ENCODE measurements around the gene PXDN.

Gene PXDN

DNA sequence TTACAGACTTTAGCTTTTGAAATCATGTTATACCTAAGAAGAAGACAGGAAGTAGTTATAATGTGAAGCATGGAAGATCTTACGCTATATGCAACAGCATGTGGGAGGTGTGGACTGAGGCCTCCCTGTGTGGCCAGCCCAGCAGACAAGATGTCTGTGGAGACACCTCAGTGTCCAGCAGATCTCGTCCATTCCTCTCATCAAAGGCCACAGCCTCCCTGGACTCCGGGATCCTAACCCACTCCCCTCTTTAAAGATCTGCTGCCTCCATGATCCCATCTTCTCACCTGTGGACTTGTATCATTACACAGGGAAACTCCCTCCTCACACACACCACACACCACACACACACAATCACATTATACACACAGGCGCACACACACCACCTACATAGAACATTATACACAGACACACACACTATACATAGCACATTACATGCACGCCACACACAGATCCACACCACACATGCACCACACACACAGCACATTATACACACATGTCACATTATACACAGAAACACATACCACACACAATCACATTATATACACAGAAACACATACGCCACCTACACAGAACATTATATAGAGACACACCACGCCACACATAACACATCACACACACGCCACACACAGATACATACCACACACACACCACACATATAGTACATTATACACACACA lies 89.5 kb downstream of the PXDN start:
- no peak overlapping the region for H3K27ac ChIP-seq
- TF ChIP-seq, protein P1, sequence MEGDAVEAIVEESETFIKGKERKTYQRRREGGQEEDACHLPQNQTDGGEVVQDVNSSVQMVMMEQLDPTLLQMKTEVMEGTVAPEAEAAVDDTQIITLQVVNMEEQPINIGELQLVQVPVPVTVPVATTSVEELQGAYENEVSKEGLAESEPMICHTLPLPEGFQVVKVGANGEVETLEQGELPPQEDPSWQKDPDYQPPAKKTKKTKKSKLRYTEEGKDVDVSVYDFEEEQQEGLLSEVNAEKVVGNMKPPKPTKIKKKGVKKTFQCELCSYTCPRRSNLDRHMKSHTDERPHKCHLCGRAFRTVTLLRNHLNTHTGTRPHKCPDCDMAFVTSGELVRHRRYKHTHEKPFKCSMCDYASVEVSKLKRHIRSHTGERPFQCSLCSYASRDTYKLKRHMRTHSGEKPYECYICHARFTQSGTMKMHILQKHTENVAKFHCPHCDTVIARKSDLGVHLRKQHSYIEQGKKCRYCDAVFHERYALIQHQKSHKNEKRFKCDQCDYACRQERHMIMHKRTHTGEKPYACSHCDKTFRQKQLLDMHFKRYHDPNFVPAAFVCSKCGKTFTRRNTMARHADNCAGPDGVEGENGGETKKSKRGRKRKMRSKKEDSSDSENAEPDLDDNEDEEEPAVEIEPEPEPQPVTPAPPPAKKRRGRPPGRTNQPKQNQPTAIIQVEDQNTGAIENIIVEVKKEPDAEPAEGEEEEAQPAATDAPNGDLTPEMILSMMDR (conservative IDR thresholded peaks at IDR 0.05), result no peak

DNA sequence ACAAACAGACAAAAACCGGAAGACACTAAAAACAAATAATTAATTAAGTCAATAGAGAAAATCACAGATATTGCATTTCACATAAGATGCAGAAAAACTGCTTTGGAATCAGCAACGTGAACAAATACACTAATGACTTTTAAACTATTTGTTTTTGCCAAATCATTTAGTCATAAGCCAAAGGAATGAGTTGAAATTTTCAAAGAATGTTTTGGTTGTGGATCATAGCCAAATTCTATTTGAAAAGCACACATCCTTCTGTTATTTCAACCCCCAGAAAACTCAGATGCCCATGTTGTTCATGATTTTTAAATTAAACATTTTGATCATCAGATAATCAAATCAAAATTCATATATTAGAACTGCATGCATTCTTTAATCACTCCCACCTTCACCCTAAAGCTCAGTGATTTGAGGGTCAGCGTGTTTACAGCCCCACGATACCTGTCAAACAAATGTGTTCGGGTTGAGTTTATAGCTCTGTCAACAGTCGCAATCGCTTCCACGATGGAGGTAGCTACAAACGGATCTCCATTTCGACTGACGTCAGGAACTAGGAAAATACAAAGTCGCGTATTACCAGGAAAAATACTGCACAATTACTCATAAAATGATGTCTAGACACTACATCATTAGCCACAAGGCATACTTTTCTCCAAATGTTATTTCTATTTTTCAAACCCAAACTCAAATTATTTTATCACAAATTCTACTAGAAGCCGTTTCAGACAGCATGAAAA lies 90.2 kb downstream of the PXDN start:
- TF ChIP-seq, protein P1 (conservative IDR thresholded peaks at IDR 0.05), result no peak
- H3K27ac ChIP-seq, result no peak overlapping the region

DNA sequence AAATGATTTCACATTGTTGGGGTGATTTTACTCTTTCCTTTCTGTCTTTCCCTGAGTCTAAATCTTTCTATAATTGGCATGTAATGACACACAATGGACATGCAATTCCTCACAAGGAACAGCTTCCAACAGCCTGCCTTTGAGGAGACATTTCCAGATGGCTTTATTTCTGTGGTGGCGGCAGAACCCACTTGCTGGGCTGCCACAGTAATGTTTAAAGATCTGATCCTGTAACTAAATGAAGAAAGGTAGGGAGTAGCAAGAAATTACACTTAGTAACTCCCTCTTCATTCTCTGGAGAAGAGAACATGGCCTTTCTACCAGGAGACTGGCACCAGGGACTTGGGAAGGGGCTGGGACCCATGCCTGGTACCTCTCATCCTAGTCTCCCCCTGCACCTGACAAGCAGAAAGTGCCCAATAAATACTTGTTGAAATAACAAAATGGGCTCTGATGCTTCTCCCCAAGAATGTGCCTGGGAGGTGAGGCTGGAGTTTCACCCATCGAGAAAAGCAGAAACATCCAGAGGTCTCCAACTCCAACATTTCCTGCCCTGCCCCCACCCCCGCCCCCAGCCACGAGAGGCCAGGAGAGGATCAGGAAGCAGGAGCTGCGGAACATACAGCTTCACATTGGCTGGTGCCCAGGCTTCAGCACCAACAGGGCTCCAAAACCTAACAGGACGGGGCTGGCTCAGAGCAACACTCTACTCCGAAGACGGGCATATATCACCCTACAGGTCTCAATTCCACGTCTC lies 92.1 kb downstream of the PXDN start:
- no peak overlapping the region for H3K27ac ChIP-seq
- TF ChIP-seq, protein P1 (conservative IDR thresholded peaks at IDR 0.05), result no peak

DNA sequence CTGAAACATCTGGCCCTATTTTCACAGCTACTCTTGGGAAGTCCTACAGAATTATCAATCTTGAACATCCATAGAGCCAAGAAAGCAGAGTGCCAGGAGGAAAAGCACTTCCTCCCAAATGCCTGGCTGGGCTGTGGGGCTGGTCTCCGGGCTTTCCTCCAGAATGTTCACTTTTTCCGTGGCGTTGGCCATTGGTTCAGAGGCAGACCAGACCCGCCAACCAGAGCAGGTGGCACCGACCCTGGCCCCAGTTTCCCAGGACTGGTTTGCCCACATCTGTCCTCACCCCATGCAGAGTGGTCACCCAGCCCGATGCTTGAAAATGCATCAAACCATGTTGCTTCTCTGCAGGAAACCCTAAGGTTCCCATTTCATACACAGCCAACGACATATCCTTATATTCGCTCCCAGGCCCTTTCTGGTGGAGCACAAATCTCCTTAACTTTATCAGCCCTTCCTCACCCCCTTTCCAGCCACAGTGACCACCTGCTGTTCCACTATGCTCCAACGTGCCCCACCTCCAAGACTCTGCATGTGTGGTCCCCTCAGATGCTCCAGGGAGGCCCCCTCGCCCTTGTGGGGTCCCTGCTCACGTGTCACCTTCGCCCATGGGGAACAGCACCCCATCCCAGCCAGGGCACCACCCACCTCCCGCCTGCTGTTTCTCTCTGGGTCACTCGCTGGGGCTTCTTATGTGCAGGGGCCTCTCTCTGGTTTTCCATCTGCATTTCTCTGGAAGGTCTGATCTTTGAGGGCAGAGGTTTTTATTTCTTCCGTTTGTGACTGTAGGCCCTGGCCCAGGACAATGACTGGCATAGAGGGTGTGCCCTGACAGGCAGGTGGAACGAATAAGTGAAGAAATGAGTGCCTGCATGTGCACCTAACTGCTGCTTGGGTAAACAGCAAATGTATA lies 92.9 kb downstream of the PXDN start:
- TF ChIP-seq, protein P1 (conservative IDR thresholded peaks at IDR 0.05), result no peak
- H3K27ac ChIP-seq, result no peak overlapping the region

DNA sequence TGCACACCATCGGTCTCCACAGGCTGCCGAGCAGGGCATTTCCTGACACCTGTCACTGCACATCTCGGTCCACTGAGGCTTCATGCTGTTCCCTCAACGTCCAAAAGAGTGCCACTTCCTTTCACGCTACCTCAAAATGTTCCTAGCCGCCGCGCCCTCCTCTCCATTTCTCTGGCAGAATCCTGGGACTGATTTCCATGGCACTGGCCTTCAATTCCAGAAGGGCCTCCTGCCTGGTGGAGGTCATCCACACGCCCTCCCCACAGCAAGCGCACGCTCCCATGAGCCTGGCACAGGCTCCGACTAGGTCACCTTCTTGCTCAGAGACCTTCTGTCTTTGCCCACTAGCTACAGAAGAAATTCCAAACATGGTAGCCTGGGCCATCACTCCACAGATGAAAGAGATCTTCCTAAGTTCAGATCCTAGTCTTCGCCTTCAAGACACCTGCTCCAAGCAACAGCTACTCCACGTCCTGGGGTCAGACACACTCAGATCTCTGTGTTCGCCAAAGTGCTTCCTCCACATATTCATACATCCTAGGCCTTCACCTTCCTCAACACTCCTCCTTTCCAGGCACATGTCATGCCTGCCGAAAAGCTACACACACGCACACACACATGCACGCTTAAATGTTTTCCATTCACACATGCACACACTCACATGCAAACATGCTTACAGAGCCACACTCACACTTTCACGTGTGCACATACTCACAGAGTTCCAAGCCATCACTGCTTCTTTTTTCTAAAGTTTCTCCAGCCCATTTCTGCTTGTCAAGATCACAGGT lies 94.0 kb downstream of the PXDN start:
- TF ChIP-seq, protein P1 (conservative IDR thresholded peaks at IDR 0.05), result no peak
- no peak overlapping the region for H3K27ac ChIP-seq

DNA sequence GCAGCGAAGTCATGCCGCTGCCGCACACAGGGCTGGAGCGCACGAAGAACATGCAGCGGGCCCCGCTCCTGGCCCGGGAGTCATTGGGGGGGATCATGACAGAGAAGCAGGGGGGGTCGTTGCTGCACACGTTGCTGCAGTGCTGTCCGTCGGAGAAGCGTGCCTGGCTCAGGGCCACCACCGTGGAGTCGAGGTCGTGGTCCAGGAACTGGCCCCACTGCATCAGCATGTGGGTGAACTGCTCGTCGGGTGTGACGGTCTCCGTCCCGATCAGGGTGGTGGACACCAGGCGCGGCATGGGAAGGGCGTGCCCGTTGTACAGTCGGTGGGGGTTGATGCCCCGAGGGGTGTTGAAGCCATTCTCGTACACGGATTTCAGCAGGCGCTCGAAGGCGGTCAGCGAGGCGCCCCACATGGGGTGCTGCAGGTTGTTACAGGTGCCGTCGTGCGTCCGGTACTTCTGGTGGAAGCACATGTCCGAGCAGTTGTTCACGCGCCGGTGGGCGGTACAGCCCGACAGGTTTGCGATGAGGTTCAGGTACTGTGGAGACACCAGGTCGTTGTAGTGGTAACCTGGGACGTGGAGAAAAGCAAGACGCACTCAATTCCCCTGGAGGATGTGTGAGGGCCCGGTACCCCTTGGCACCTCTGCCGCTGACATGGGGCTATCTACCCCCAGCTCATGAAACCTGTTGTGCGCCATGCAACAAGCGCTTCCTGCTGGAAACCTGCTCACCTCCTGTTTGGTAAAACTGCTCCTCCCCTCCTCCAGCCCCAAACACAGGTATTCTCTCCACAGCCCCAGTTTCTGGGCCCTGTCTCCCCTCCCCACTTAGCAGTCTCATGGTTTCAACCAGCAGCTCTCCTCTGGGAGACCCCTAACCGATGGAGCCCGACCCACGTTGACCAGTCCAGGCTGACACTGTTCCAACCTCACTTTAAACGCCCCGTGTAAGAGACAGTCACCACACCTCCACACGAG lies 94.9 kb downstream of the PXDN start:
- TF ChIP-seq, protein P1 (conservative IDR thresholded peaks at IDR 0.05), result no peak
- H3K27ac ChIP-seq, result no peak overlapping the region

Data from VCaP (cell line).